Activated naive CD4-positive, alpha-beta T cell (primary cell): ENCODE data around the gene GUCY2F.

Experiments used
- DNase-seq, 4 experiments: peaks; one replicate each; lab custom pipeline; 2025; lab: John Stamatoyannopoulos, UW

The GUCY2F gene

DNA sequence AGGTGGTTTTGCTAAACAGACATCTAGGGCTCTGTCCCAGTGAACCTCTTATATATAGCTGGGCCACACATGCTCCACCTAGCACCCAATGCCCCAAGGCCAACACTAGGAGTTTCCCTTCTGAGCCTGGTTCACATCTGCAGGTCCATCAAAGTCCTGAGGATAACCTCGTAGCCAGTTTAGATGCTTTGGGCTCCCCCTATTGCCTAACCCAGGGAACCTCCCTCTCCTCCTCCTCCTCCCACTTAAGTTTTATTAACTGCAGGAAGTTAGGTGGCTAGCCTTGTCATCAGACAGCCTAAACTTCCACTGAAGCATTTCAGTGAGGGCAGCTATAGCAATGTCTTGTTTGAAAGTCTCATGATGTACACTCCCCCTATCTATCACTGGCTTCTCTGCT lies 88.0 kb downstream of the GUCY2F start:
- DNase-seq = no peak

GRCh38 chrX:109392895-109393294 lies 89.0 kb downstream of the GUCY2F start:
- no peak for DNase-seq

DNA sequence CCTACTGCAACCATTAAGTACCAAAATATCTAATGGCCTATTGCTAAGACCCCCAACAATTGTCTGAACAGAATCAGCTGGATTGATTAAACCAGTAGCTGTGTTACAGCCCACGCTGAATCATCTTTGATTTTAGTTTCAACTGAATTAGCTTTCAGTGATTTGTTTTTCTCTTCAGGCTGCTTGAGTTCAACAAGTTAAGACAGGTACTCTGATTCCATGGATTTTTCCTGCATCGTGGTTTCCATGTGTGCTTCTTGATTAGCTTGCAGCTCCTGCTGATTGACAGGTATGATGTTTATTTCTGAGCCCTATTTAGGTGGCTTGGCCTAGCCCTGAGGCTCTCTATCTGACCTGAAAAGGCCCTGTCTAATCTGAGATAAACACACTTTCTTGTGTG lies 91.3 kb downstream of the GUCY2F start:
- no peak for DNase-seq

DNA sequence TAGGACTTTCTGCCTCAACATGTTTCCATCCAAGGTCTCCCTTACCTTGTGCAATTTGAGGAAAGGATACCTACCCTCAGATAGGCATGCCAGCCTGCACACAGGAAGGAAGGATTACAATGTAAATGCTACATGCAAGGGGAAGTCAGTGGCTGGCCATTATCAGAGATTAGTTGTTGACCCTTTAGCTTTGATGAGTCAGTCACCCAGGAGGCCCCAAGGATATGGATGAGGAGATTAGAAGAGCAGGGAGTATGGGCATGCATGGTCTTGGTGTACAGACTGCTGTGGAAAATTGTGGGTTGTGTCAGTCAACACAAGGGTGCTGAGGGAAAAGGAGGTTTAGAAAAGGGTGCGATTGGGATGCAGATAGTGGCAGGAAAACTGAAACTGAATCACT lies 92.0 kb downstream of the GUCY2F start:
- no peak for DNase-seq

- DNase-seq = no peak
Measured at GRCh38 chrX:109384699-109385098, 97.2 kb downstream of the GUCY2F start.

DNA sequence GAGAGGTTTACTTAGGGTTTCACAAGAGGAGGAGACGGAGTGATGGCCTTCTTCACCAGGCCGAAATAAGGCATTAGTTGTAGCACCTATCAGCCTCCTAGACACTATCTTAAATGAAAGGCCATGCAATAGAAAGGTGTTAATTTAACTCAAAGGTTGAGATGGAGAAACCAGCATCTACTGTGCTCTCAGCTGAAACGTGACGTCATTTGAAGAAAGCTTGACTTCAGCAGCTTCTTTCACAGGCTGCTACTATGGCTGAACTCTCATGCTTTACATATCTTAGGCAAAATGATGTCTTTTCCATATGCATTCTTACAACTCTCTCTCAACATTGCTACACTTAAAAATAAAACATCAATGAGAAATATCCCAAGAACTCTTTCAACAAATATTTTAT lies 99.6 kb downstream of the GUCY2F start:
- DNase-seq = no peak

GRCh38 chrX:109378281-109378680 lies 103.6 kb downstream of the GUCY2F start:
- DNase-seq = no peak

GRCh38 chrX:109374262-109374960 lies 107.5 kb downstream of the GUCY2F start:
- no peak for DNase-seq

DNA sequence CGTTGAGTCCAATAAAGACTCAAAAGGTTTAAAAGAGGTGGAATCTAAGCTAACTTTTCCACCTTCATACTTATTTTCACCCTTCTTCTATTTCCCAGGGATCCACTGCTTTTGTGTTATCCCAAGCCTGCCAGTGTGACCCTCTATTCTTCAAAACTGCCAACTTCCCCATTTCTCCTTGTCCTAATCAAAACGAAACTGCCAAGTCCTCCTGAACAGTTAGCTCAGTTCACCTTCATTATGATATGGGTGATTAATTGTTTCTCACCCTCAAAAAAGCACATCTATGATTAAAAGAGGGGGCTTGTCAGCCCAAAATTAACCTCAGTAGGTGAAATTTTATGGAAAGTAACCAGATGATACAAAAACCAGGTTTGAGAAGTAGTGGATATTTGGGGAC lies 108.4 kb downstream of the GUCY2F start:
- DNase-seq = no peak

DNA sequence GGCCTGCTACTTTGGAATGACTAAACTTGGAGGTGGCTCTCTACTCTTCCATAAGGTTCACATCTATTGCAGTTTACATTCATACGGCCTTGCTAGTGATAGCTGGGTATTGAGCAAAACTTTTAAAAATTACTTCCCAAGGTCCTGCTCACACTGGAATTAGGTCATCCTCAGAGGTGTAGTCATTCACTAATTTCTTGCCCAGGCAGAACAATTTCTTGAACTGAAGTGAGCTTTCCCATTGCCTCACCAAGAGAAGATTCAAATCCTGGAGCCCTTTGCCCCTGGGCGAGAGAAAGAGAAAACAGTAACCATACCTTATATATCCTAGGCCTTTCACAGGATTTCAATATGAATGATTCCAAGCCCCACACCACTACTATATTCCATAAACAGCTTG lies 109.2 kb downstream of the GUCY2F start:
- no peak for DNase-seq

GRCh38 chrX:109372291-109372690 lies 109.6 kb downstream of the GUCY2F start:
- DNase-seq = no peak

GRCh38 chrX:109362101-109362500 lies 119.8 kb downstream of the GUCY2F start:
- DNase-seq = no peak

DNA sequence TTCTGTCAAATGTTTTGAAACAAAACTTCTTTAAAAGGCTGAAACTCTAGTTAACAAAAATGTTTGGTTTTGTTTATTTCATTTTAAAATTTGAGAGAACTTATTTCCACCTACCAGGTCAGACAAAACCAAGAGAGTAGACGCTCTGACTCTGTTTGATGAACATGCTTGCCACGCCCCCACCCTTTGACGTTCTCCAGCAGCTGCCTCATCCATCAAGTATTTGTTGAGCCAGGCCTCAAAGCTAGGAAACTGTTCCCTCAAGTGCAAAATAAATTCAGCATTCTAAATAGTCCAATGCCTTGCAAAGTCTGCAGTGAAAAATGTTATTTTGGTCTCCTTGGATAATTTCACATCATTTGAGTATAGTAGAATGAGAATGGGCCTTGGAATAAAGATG lies 121.6 kb downstream of the GUCY2F start:
- DNase-seq = no peak

DNA sequence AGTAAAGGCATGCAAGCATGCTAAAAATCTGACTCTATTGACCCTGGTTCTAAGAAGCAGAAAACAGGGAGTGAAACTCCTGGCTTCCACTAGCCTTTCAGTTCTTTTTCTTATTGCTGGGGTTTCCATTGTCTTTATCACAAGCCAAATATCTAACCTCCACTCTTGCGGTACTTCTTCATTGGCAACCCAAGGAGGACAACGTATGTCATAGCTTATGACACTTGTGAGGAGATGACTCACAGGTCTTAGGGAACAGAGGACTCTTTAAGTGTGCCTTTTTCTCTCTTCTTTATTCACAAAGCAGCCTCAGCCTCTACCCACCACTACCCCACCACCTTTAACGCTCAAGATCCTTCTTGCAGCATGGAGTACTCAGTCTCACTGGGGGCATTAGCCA lies 124.2 kb downstream of the GUCY2F start:
- DNase-seq = no peak

DNA sequence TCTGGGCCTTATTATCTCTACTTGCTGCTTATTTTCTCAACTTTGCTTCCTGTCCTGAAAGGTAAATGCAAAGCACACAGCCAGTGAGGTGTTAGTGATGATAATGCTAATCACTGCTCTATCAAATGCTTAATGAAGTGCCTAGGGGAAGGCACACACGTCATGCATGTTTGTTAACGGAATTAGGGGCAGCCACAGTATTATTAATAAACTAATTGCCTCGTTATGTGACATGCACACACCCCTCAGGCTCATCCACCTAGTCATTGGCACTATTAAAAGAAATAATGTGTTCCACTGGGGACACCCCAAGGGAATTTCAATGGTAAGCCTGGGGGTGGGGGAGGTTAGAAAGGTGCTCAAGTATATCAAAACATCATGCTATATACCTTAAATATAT lies 125.2 kb downstream of the GUCY2F start:
- no peak for DNase-seq

DNA sequence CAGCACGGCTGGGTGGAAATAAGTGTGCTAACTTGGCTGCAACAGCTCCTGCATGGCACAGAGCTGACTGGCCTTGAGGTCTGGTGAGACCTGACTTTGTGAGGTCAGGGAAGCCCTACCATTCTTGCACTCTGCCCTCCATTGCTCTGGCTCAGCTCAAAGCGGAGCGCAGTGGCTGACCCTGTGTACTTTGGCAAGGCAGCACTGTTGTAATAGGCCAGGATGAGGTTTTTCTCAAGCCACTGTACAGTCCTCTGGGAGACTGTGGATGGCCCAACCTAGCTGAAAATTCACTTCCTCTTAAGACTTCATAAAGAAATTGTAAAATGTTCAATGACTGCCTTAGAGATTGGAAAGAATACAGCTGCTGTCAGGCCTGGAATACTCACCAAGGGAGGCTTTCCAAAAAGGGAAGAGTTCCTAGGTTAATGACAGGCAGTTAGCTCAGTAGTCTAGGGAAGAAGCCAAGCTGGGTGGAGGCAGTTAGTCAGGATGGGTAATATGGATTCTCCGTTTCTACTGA lies 129.8 kb downstream of the GUCY2F start:
- no peak for DNase-seq

GRCh38 chrX:109351557-109351956 lies 130.3 kb downstream of the GUCY2F start:
- DNase-seq = no peak

GRCh38 chrX:109350551-109350950 lies 131.3 kb downstream of the GUCY2F start:
- no peak for DNase-seq

DNA sequence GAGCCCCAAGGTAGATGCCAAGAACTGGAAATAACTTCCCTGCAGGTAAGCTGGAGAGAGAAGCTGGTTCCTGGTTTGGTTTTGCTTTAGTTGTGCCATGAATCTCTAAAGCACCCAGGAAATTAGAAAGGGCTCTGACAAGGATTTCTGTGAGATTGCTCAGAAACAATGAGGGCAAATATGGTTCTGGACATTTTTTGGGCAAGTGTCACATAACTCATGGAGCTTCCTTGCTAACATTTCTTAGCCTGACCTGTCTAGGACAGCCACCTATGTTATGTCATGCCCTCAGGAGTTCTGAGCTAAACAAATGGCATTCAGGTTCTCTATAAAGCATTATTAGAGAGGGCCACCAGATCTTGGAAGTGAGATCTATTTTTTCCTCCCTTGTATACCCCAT lies 131.8 kb downstream of the GUCY2F start:
- DNase-seq = no peak

GRCh38 chrX:109347632-109348031 lies 134.3 kb downstream of the GUCY2F start:
- DNase-seq = no peak

DNA sequence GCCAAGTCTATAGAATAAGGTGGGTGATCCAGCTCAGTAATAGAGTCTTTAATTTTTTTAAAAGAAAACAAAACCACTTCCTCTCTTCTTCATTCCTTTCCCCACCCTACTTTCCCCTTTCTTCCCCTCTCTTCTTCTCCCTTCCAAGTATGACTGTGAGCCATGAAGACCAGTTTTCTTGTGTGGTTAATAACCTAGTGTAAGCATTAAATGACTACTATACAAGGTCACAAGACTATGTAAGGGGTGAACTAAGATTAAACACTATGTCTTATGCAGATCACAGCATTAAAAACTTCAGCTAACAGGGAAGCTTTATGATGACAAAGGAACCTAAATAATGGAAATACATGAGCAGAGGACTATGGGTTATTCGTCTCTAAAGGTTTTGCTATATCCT lies 135.4 kb downstream of the GUCY2F start:
- no peak for DNase-seq

DNA sequence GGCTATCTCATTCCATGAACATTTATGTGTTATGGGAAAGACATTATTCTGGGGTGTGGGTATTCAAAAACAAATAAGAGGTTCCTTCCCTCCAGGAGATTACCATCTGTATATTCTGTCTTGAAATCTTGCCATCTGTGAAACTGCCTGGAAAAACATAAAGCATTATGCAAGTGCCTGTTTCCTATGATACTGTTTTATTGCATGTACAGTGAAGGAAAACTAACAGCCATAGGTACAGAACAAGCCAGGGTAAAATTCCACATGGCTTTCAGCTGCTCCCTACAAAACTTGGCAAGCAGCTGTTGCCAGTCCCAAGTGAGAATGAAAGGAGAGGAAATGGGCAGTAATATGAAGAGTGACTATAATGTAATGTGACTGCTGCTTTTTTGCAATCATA lies 136.0 kb downstream of the GUCY2F start:
- DNase-seq = no peak

DNA sequence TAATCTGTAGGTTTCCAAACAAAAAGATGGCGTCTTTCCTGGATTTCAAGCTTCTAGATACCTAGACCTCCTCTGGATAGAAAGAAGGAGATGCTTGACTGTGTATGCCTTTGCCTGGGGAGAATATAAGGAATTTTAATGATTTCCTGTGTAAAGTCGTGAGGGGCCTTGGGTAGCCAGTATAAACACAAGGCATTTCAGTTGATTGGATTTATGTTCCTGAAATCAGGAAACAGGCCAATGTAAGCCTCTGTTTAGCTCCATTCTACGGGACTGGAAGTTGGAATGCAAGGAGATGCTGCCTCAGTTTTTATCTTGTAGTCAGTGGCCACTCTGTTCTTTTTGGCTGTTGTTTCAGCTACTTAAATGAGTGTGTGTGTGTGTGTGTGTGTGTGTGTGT lies 137.2 kb downstream of the GUCY2F start:
- DNase-seq = no peak

DNA sequence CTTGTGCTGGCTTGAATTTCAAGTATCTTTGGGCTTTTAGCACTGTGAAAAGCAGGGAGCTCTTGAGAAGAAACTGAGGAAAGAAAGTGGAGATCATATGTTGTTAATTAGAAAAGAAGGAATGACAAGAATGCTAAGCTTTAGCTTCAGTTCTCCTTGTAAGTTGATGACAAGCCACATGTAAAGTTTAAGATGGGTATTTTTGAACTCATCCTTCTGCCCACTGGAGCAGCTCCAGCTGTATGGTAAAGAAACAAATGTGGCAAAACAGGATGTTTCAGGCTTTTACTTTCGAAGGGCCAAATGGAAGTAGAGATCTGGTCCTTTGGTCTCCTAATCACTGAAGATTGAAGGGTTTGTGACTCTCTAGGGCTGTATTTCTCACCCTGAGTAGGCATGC lies 137.8 kb downstream of the GUCY2F start:
- DNase-seq = no peak
